Measurements from ENCODE around the gene SLC8A1. TPM values are rescaled to one million over a fixed set of nuclear protein-coding genes. Genes with fewer than 3 reads are reported as not detected.

Gene SLC8A1
- total RNA-seq, 4 donors from 2014 or later, result 22.8 to 65.5 (median 42.0) TPM

DNA sequence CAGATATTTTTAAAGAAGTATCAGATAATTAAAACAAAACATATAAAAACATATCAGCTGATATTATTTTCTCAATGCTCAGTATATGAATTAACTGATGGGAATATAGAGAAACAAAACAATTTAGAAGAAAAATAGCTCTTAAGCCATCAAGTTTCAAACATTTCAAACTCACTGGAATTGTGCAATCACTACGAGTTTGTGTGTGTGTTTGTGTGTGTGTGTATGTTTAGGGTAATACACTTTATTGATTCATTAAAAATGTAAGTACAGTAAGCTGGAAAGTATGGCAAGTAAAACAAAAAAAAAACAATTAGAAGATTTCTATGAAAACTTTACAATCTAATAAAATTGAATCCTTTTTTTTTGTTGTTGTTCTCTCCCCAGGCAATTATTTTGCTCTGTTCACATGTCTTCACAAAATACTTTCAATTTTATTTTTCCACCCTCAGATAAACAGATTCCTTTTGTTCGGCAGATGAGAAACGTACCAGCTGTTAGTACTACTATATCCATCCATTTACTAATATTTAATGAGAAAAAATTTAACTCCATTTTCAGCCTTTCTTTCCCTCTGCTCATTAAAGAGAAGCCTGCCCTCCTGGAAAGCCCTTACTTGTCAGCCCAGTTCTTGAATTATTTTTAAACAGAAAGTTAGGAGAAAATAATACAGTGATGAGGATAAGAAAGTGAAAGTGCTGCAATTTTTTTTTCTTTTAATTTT is 87.6 kb downstream of the SLC8A1 start:
- H3K4me3 ChIP-seq, result peak overlapping the region in 2 of 4 donors; percentile 12 to 28
- no peaks in the 10 kb centered on the region for H3K9me3 ChIP-seq
- H3K36me3 ChIP-seq, result no peaks in the 10 kb centered on the region
- TF ChIP-seq POLR2A (IDR thresholded peaks at IDR 0.05) (no peak), CTCF (IDR thresholded peaks at IDR 0.05) (no peak), POLR2AphosphoS5 (IDR thresholded peaks at IDR 0.05) (no peak), EP300 (IDR thresholded peaks at IDR 0.05; ENCODE audit: low read depth) (no peak)
- no peaks in the 10 kb centered on the region for H3K27me3 ChIP-seq
- in situ Hi-C loops (cut with MboI; ENCODE audit: low pct_ligation_motif_present in 1 of 4, low pct_unique_long_range_greater_than_20kb in 1 of 4, low sequenced_read_pairs in 3 of 4) (no loop called here), intact Hi-C loops (cut with DNase I; ENCODE audit: low total_unique reads) (no loop called here)
- WGBS, 2 donors (ENCODE audit: low coverage in 1 of 2), result 6 to 17% methylated on average over 3 of the region's 3 CpGs
- DNase-seq, result no peak
- H3K4me1 ChIP-seq, result peaks cover 0 to 11% (median 0%) of the 10 kb centered on the region in 4 donors
- peak overlapping the region; percentile 54 to 71 (median 64) for H3K27ac ChIP-seq

DNA sequence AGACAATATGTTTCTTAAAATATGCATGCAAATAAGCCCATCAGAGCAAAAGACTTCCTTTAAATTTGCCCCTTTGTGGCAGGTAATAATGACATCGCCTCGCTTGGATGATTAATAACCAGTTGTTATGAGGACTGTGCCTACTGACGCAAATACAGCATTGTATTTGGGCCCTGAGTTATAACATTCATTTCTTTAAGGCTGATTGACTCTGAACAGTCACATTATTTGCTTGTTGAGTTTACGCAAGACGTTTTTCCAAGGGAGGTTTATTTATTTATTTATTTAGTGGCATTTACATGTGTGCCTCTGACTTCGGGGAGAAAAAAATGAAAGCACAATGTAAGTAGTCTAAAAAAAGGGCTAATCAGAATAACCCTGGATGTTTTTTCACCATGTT is 88.3 kb downstream of the SLC8A1 start:
- in situ Hi-C loops (cut with MboI; ENCODE audit: low pct_ligation_motif_present in 1 of 4, low pct_unique_long_range_greater_than_20kb in 1 of 4, low sequenced_read_pairs in 3 of 4) (no loop called here), intact Hi-C loops (cut with DNase I; ENCODE audit: low total_unique reads) (no loop called here)
- peaks cover 0 to 11% (median 0%) of the 10 kb centered on the region in 4 donors for H3K4me1 ChIP-seq
- WGBS, 2 donors (ENCODE audit: low coverage in 1 of 2), result 38 to 50% methylated on average over 4 to 6 of the region's 6 CpGs
- no peaks in the 10 kb centered on the region for H3K36me3 ChIP-seq
- H3K4me3 ChIP-seq, result peak overlapping the region in 1 of 4 donors; percentile 28
- H3K27me3 ChIP-seq, result no peaks in the 10 kb centered on the region
- no peaks in the 10 kb centered on the region for H3K9me3 ChIP-seq
- peak overlapping the region; percentile 54 to 71 (median 64) for H3K27ac ChIP-seq
- DNase-seq, result no peak
- TF ChIP-seq POLR2A (IDR thresholded peaks at IDR 0.05) (no peak), POLR2AphosphoS5 (IDR thresholded peaks at IDR 0.05) (peak in 1 of 3 donors; percentile 8), CTCF (IDR thresholded peaks at IDR 0.05) (no peak), EP300 (IDR thresholded peaks at IDR 0.05; ENCODE audit: low read depth) (peak; percentile 32)

DNA sequence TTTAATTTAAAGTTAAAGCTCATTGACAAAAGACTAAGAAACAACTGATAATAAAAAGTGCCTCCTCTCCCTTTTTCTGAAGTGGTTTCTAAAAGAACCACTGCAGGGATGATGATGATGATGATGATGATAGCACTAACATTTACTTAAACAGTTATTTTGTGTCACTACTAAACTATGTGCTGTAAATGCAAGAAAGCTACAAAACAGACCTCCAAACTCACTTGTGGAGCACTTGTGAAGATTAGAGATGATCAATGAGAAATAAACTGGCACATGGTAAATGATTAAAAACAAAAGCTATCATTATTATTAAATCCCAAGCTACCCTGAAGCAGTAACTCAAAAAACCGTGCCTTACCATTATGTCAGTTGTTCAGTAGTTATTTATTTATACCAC is 88.7 kb downstream of the SLC8A1 start:
- Histone ChIP-seq H3K27ac (peak overlapping the region; percentile 54 to 71 (median 64)), H3K36me3 (no peaks in the 10 kb centered on the region), H3K4me1 (peaks cover 0 to 11% (median 0%) of the 10 kb centered on the region in 4 donors), H3K4me3 (peak overlapping the region in 1 of 4 donors; percentile 28), H3K27me3 (no peaks in the 10 kb centered on the region), H3K9me3 (no peaks in the 10 kb centered on the region)
- no peak for TF ChIP-seq POLR2A (IDR thresholded peaks at IDR 0.05)
- DNase-seq, result no peak
- 23 to 47% methylated on average over 1 of the region's 1 CpG for WGBS, 2 donors (ENCODE audit: low coverage in 1 of 2)
- in situ Hi-C loops (cut with MboI; ENCODE audit: low pct_ligation_motif_present in 1 of 4, low pct_unique_long_range_greater_than_20kb in 1 of 4, low sequenced_read_pairs in 3 of 4), result no loop called here
- intact Hi-C loops (cut with DNase I; ENCODE audit: low total_unique reads), result no loop called here

- in situ Hi-C loops (cut with MboI; ENCODE audit: low pct_ligation_motif_present in 1 of 4, low pct_unique_long_range_greater_than_20kb in 1 of 4, low sequenced_read_pairs in 3 of 4), result no loop called here
- Histone ChIP-seq H3K27me3 (no peaks in the 10 kb centered on the region), H3K36me3 (no peaks in the 10 kb centered on the region), H3K4me1 (peaks cover 0 to 11% (median 0%) of the 10 kb centered on the region in 4 donors), H3K4me3 (no peak overlapping the region), H3K9me3 (no peaks in the 10 kb centered on the region), H3K27ac (peak overlapping the region; percentile 2 to 71 (median 36))
- TF ChIP-seq CTCF (IDR thresholded peaks at IDR 0.05) (no peak), POLR2AphosphoS5 (IDR thresholded peaks at IDR 0.05) (no peak), POLR2A (IDR thresholded peaks at IDR 0.05) (no peak), EP300 (IDR thresholded peaks at IDR 0.05; ENCODE audit: low read depth) (no peak)
- no peak for DNase-seq
- WGBS, 2 donors (ENCODE audit: low coverage in 1 of 2), result 76 to 81% methylated on average over 4 of the region's 4 CpGs
- intact Hi-C loops (cut with DNase I; ENCODE audit: low total_unique reads), result no loop called here
Measured at GRCh38 chr2:40361478-40361877, 90.4 kb downstream of the SLC8A1 start.
